ES-I3 (cell line): ENCODE measurements around the gene KCNT1.

Experiments used
- H3K36me3 ChIP-seq: 2 replicates; pipeline ENCODE4 v1.6.1; 2013; ENCODE audit warnings: mild to moderate bottlenecking, low read length, control low read depth, moderate library complexity; ENCODE audit not compliant: insufficient read depth
- H3K4me1 ChIP-seq: 2 replicates; pipeline ENCODE4 v1.6.1; 2013; ENCODE audit warnings: mild to moderate bottlenecking, control low read depth, low read length; ENCODE audit not compliant: insufficient read depth
- H3K9ac ChIP-seq: 2 replicates; pipeline ENCODE4 v1.6.1; 2013; ENCODE audit warnings: low read depth, mild to moderate bottlenecking, low read length, moderate library complexity
- H3K9me3 ChIP-seq: 2 replicates; pipeline ENCODE4 v1.6.1; 2013; ENCODE audit warnings: mild to moderate bottlenecking, low read length, moderate library complexity; ENCODE audit not compliant: control insufficient read depth, insufficient read depth

Gene KCNT1

DNA sequence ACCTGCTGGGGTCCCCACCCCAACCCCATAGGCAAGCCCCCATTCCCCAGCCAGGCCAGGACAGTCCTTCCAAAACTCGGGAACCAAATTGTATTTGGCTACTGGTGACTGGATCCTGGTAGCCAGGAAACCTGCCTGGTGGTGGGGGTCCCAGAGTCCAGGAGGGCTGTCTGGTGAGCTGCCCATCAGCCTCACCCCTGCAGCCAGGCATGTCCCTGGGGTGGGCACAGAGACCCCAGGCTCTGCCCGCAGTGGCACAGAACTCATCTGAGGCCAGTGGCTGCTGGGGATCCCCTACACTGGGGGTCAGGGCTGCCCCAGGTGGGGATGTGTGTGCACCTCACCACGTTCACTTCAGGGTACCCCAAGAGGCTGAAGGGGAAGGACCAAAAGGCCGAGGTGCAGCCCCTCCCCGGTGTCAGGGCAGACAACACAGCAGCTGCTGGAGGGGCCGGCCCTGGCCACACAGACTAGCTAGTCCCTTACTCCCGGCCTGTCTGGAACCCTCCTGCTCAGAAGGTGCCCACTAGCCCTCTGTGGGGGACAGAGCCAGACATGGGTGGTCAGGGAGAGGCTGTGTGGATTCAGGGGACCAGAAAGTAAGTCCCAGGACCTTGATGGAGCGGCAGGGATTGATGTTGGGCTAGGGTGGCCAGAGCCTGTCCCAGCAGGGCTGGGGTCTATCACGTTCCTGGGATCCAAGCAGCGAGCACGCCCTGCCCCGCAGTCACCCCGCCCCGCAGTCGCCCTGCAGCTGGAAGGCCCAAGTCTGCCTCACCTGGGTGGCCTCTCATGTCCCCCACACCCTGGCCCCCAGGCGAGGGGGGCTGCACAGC, 91.5 kb downstream of the KCNT1 start:
- H3K9ac ChIP-seq: no peak overlapping the region
- no peaks in the 10 kb centered on the region for H3K36me3 ChIP-seq
- H3K4me1 ChIP-seq: no peaks in the 10 kb centered on the region

DNA sequence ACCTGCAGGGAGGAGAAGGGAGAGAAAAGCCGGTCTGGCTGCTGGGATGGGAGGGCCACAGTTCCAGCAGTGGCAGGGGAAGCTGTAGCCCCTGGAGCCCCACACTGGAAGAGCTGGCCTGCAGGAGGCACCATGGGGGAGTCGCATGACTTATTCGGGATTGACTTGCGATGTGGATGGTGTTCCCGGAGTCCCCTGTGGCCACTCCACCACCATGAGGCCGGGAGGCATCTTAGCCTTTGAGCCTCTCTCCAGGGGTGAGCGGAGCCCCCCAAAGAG, 92.0 kb downstream of the KCNT1 start:
- no peaks in the 10 kb centered on the region for H3K36me3 ChIP-seq
- H3K4me1 ChIP-seq: no peaks in the 10 kb centered on the region
- no peak overlapping the region for H3K9ac ChIP-seq
- no peaks in the 10 kb centered on the region for H3K9me3 ChIP-seq

More for the DNA sequence above, 91.5 kb downstream of the KCNT1 start:
- no peaks in the 10 kb centered on the region for H3K9me3 ChIP-seq

DNA sequence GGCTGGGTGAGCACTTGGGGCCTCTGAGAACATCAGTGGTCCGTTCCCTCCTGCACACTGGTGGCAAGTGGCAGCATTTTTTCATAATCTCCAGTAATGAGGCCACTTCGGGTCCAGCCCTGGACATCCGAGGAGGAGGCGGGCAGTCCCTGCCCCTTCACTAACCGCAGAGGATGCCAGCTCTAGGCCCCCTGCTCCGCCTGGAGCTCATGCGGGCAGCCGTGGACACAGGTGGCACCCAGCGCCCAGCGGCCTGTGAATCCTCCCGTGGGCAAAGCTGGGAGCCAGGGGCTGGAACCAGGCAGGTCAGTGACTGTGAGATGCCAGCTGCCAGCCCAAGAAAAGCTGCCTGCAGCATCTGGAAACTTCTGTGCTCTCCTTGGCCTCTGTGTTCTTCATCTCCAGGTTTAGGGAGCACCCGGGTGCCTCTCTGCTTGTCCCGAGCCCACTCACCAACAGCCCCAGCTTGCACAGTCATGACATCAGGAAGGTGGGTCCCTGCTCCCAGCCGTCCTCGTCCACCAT, 92.4 kb downstream of the KCNT1 start:
- H3K36me3 ChIP-seq: no peaks in the 10 kb centered on the region
- no peaks in the 10 kb centered on the region for H3K4me1 ChIP-seq
- H3K9ac ChIP-seq: no peak overlapping the region
- H3K9me3 ChIP-seq: no peaks in the 10 kb centered on the region

DNA sequence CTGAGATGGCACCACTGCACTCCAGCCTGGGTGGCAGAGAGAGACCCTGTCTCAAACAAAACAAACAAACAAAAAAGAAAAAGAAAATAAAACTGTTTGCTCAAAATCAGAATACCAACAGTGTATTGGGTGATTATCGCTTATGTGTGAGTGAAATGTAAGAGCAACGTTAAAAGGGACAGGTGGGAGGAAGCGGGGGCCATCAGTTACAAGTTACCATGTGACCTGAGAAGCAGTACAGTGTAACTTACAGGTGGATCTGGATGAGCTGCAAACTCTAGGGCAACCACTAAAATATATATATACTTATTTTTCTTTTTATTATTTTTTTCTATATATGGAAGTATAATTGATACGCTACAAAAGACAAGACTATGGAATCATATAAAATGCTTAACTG, 93.4 kb downstream of the KCNT1 start:
- Histone ChIP-seq H3K9ac (no peak overlapping the region), H3K36me3 (no peaks in the 10 kb centered on the region), H3K4me1 (no peaks in the 10 kb centered on the region), H3K9me3 (no peaks in the 10 kb centered on the region)

DNA sequence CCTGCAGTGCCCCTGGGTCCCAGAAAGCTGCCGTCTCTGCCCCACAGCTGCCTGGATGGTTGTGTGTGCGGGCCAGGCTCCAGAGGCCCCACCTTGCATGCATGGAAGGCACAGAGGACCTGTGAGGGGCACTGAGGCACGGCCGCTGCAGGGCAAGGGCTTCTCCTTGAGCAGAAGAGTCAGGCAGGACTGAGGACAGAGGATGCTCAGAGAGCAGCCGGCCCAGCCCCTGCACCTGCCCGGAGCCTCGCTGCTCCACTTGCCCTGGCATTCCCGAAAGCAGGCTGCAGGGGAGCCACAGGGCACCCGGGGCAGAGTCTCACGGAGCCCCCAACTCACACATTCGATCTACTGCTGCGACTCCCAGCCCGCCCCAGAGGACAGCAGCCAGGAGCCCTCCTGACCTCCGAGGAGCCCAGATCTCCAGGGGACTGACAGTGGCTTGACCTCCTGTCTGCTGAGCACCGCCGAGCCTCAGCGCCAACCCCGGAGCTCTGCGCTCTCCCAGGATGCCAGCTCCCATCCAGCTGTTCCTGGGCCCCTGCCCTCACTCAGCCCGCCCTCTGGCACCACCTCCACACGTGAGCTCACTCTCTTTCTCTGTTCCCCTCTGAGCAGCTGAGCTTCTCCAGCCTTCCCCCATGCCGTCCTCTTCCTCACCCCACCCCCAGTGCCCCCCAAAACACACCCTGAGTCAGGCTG, 95.0 kb downstream of the KCNT1 start:
- no peaks in the 10 kb centered on the region for H3K36me3 ChIP-seq
- H3K9me3 ChIP-seq: no peaks in the 10 kb centered on the region
- H3K9ac ChIP-seq: no peak overlapping the region
- no peaks in the 10 kb centered on the region for H3K4me1 ChIP-seq

DNA sequence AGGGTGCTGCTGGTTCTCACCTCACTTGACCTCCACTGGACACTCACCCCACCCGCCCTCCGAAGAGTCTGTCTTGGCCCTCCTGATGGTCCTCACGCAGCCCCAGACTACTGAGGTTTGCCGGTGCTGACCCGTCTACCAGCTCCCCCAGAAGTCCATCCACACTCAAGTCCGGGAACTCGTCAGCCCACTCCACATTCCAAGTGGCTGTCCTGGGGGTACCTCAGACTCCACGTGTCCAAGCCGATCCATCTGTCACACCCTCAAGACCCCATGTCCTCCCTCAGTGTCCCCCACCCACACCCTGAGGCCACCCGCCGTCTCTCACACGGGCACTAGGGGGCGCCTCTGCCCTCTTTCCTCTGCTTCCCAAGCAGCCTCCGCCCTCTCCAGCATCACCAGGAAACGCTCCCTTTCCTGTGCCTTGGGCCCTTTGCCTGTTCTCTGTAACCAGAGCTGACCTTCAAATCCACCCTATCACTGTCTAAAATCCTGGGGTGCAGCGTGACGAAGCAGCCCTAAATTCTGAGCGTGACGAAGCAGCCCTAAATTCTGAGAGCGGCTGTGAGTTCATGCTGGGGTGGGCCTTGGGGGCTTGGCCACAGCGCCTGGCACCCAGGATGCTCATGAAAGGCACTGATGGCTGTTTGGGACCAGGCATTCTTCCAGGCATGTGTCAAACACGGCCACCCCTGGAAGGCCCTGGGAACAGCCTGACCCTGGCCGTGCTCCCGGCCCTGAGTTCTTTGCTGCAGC, 95.7 kb downstream of the KCNT1 start:
- no peaks in the 10 kb centered on the region for H3K4me1 ChIP-seq
- no peaks in the 10 kb centered on the region for H3K36me3 ChIP-seq
- H3K9ac ChIP-seq: no peak overlapping the region
- H3K9me3 ChIP-seq: no peaks in the 10 kb centered on the region

DNA sequence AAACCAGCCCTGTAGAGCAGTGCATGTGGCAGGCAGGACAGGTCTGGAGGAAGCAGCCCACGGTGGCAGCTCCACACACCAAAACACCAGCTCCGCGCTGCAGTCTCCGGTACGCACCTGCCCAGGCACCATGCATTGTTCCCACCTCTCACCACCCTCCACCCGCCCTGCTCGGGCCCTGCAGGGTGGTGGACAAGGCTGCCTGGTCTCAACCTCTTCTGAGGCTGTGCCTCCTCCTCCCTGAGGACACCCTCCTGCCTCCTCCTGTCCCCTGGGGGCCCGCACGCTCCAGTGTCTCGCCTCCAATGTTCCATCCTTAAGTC, 96.2 kb downstream of the KCNT1 start:
- Histone ChIP-seq H3K36me3 (no peaks in the 10 kb centered on the region), H3K4me1 (peaks cover 2% of the 10 kb centered on the region; the same call in 1 of the 2 replicates), H3K9me3 (no peaks in the 10 kb centered on the region), H3K9ac (no peak overlapping the region)

DNA sequence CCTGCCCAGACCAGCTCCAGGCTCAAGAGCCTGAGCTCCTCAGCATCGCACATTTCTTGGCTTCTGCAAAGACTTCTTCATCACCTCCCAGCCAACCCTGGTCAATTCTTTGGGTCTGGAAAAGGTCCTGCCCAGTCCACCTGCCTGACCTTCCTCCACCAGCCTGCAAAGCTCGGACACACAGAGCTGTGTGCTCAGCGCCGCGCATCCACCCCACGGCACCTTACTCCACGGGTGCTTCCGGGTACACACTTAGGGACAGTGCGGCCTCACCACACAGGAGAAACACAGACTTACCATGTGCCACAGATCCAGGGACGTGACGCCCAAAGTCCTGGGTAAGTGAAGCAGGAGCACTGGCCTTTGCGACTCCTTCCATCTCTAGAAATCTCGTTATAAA, 97.3 kb downstream of the KCNT1 start:
- peaks cover 4% of the 10 kb centered on the region; the same call in 1 of the 2 replicates for H3K4me1 ChIP-seq
- no peaks in the 10 kb centered on the region for H3K36me3 ChIP-seq
- no peaks in the 10 kb centered on the region for H3K9me3 ChIP-seq
- no peak overlapping the region for H3K9ac ChIP-seq

DNA sequence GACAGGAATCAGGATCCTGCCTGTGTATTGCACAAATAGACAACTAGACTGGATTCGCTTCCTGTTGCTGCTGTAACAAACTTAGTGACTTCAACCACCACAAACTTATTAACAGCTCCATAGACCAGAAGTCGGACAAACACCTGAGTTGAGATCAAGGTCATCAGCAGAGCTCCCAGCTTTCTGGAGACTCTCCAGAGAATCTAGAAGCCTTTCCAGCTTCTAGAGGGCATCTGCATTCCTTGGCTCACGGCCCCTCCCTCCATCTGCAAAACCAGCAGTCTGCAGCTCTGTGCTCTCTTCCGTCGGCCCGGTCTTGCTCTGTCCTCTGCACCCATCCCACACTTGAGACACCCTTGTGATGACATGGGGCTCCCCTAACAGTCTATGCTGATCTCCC, 99.1 kb downstream of the KCNT1 start:
- Histone ChIP-seq H3K36me3 (no peaks in the 10 kb centered on the region), H3K9ac (no peak overlapping the region), H3K4me1 (peaks cover 4% of the 10 kb centered on the region; the same call in 1 of the 2 replicates), H3K9me3 (no peaks in the 10 kb centered on the region)

DNA sequence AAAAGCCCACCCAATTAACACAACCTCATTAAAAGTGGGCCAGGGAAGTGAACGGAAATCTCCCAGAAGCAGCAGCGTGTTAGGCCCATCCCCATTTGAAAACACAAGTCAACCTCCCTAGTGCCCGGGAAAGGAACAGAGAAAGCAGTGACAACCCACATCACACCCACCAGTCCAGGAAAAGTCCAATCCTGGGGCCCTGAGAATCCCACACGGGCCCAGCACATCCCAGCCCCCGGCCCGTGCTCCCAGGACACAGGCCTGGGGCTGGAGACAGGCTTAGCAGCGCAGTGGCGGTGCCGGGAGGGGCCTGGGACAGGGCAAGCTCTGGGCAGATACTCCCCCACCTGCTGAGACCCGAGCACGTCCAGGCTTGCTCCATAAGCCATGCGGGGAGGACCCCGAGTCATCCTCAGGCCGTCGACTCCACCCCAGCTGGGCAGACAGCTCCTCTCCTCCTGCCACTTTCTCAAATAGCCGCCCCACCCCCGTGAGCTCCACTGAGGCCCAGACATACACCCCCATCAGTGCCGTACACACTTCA, 101.0 kb downstream of the KCNT1 start:
- no peaks in the 10 kb centered on the region for H3K36me3 ChIP-seq
- peaks cover 4% of the 10 kb centered on the region; the same call in 1 of the 2 replicates for H3K4me1 ChIP-seq
- H3K9me3 ChIP-seq: no peaks in the 10 kb centered on the region
- no peak overlapping the region for H3K9ac ChIP-seq

DNA sequence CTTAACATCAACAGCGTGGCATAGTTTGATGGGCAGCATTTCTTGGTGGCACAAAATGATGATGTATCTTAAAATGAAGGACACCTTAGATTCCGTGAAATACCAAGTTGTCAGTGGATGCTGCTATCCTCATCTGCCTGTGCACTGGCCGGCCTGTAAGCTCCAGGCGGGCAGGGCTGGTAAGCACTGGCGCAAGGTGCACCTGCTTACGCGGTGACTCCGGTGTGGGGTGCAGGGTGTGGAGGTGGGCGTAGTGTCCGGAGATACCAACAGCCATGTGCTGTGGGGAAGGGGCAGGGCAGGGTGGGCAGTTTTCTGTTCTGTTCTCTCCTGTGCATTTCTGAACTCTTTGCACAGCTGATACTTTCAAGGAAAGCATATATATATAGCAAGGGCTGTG, 101.5 kb downstream of the KCNT1 start:
- Histone ChIP-seq H3K9me3 (no peaks in the 10 kb centered on the region), H3K4me1 (peaks cover 4% of the 10 kb centered on the region; the same call in 1 of the 2 replicates), H3K36me3 (no peaks in the 10 kb centered on the region), H3K9ac (no peak overlapping the region)

DNA sequence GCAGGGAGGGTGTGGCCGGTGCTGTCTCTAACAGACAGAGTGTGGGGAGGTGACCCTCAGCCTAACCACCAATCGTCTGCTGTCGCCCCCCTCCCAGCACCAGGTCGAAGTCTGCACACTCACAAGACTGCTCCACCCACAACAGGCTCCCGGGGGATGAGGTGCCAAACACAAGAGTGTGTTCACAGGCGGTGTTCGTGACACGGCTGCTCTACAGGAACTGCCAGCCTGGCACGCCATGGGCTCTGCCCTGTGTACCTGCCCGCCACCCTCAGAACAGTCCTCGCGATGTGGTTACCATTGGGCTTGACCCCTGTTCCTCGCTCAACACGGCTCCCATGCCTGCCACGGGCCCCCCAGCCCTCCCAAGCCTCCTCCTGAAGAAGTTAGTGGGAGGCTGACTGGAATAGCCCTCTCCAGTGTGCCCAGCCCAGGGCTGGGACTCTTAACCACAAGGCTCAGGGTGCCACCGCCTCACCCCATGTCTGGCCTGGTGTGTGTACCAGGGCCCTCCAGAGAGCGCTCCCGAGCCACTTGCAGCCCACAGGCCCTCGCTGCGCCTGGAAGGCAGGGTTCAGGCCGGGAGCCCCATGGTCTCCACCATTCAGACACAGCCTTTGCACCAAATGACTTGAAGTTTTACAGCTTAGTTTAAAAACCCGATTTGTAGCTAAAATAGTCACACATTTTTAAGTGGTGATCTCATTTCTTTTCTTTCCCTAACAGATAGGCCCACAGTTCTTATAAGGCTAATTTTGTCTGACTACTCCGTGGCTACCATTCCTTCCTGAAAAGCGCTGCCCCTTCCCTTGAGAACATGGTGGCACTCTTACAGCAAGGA, 102.8 kb downstream of the KCNT1 start:
- peaks cover 4% of the 10 kb centered on the region; the same call in 1 of the 2 replicates for H3K4me1 ChIP-seq
- H3K36me3 ChIP-seq: peaks cover 3% of the 10 kb centered on the region
- no peaks in the 10 kb centered on the region for H3K9me3 ChIP-seq
- no peak overlapping the region for H3K9ac ChIP-seq

DNA sequence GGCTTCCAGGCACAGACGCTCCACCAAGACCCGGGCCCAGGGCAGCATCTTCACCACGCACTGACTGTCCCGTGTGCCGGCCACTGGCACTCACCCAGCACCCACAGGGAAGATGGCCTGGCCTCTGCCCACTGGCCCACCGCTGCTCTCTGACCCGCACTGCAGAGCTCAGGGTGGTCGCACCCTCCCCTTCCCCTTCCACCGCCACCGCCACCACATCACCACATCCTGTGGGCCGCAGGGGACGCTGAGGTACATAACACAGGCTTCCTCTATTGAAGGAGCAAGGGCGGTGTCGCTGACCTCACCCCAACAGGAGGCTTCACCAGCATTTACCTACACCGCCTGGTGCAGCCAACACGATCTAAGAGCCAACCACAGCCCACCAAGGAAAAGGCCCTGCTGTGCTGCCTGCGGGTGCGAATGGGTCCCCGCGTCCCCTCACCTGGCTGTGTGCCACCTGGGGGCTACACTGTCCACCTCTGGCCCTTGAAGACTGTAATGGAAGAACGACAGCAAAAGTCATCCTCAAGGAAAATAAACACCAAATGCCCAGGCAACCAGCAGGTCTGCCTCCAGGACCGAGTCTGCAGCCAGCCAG, 103.5 kb downstream of the KCNT1 start:
- H3K4me1 ChIP-seq: peaks cover 4% of the 10 kb centered on the region; the same call in 1 of the 2 replicates
- H3K9ac ChIP-seq: no peak overlapping the region
- H3K9me3 ChIP-seq: no peaks in the 10 kb centered on the region
- peaks cover 3% of the 10 kb centered on the region for H3K36me3 ChIP-seq
